ENCODE data around the gene SLC41A3. TPM values are rescaled to one million over a fixed set of nuclear protein-coding genes. Genes with fewer than 3 reads are reported as not detected.

Gene SLC41A3
- total and polyA plus RNA-seq, 2 of the 8 experiments (the other 6 are each of a cell fraction or from before 2014, with no cell fraction given), result 30.2 to 56.4 TPM

- TF ChIP-seq CHD7 (IDR thresholded peaks at IDR 0.05; ENCODE audit: insufficient replicate concordance, low read length), result no peak
- TF ChIP-seq CEBPB (IDR thresholded peaks at IDR 0.05; ENCODE audit: low read depth, low read length), result no peak
- no peak for TF ChIP-seq TAF1 (IDR thresholded peaks at IDR 0.05; ENCODE audit: low read depth, low read length)
- no peak for TF ChIP-seq SUZ12 (IDR thresholded peaks at IDR 0.05; ENCODE audit: low read length)
These were observed 6.2 kb downstream of the SLC41A3 start (continued) for GRCh38 chr3:126077754-126078153.
